Left colon (tissue), 2 donors: ENCODE results near the gene CDC20. TPM values are rescaled to one million over a fixed set of nuclear protein-coding genes. Genes with fewer than 3 reads are reported as not detected.
"Not testable (repeated sequence)": the region's sequence is repeated elsewhere in the genome, so short reads cannot be mapped to it uniquely, and the experiment has no call there.

Experiments
- ATAC-seq: fragments of 200-7000 bp; cut with Tn5 transposase; one replicate; pipeline ENCODE4 v1.9.1; 2020; ENCODE audit warnings: mild to moderate bottlenecking, moderate library complexity
- DNase-seq, 2 donors: peaks; one replicate each; pipeline ENCODE4 v3.0.0-alpha.2; 2020
- intact Hi-C, 2 donors: fragments of 100-400 bp; cut with DNase I in 1 of 2; cut with micrococcal nuclease in 1 of 2; formaldehyde crosslinking; loops; one replicate each; pipeline versions ENCODE4 v1.11.2 to v1.14.0; 2022; cut with DNase I, micrococcal nuclease
- total RNA-seq, 2 donors: library from RNA; stranded (reverse); fragmentation: NEBNext Ultra II Directional; extraction: Animal tissue kit (Norgen Biotek cat#: 25700); gene quantifications; one replicate each; pipeline ENCODE4 v1.2.1, GENCODE V29; 2021
- donor health status: DM: no; HTN: no; CAD: no.
- donor health status: DM: yes; HTN: yes; CAD: no.

The CDC20 gene
- total RNA-seq, 2 donors from 2014 or later: 10.5 to 24.3 TPM

GRCh38 chr1:43370564-43370963 lies 11.8 kb downstream of the CDC20 start:
- DNase-seq (no peak), ATAC-seq (no peak)
- intact Hi-C loops: no loop called here

- ATAC-seq (no peak), DNase-seq (no peak)
- intact Hi-C loops: no loop called here
Measured at GRCh38 chr1:43372172-43372571, 13.4 kb downstream of the CDC20 start.

- DNase-seq (no peak), ATAC-seq (peak; percentile 34)
- intact Hi-C loops: no loop called here
Measured at GRCh38 chr1:43373066-43373940, 14.5 kb downstream of the CDC20 start.

- intact Hi-C loops: no loop called here
- ATAC-seq: peak; percentile 28
- no peak for DNase-seq
Measured at GRCh38 chr1:43376723-43377235, 18.0 kb downstream of the CDC20 start.

GRCh38 chr1:43377831-43378230 lies 19.1 kb downstream of the CDC20 start:
- DNase-seq (no peak), ATAC-seq (peak; percentile 55)
- intact Hi-C loops: no loop called here

GRCh38 chr1:43379476-43379875 lies 20.7 kb downstream of the CDC20 start:
- no peak for DNase-seq
- ATAC-seq: no peak
- intact Hi-C loops: no loop called here

GRCh38 chr1:43381612-43382011 lies 22.8 kb downstream of the CDC20 start:
- intact Hi-C loops: no loop called here
- DNase-seq (no peak), ATAC-seq (no peak)

- no peak for DNase-seq
- peak; percentile 57 for ATAC-seq
- intact Hi-C loops: no loop called here
Measured at GRCh38 chr1:43382027-43382779, 23.4 kb downstream of the CDC20 start.

GRCh38 chr1:43383449-43383848 lies 24.7 kb downstream of the CDC20 start:
- DNase-seq: no peak
- intact Hi-C loops: no loop called here
- peak; percentile 57 for ATAC-seq

- intact Hi-C loops: no loop called here
- no peak for ATAC-seq
- no peak for DNase-seq
Measured at GRCh38 chr1:43386676-43387075, 27.9 kb downstream of the CDC20 start.

- no peak for ATAC-seq
- intact Hi-C loops: no loop called here
- no peak for DNase-seq
Measured at GRCh38 chr1:43387976-43388599, 29.3 kb downstream of the CDC20 start.

- intact Hi-C loops: no loop called here
- ATAC-seq (no peak), DNase-seq (no peak)
Measured at GRCh38 chr1:43388613-43389012, 29.8 kb downstream of the CDC20 start.

GRCh38 chr1:43389326-43390313 lies 30.8 kb downstream of the CDC20 start, which contains the start of the genes MED8 and SZT2:
Gene MED8, minus strand, starts transcription at chr1:43389800. Its CDS starts 36 bp downstream, at chr1:43389764.
Gene SZT2, plus strand, starts transcription at chr1:43389899. Its CDS starts 70 bp downstream, at chr1:43389969.
- intact Hi-C loops: no loop called here
- DNase-seq (peak; percentile 96 to 97), ATAC-seq (peak; percentile 98)

GRCh38 chr1:43392702-43393101 lies 33.9 kb downstream of the CDC20 start:
- no peak for ATAC-seq
- intact Hi-C loops: no loop called here
- DNase-seq: no peak

- intact Hi-C loops: no loop called here
- ATAC-seq (no peak), DNase-seq (no peak)
Measured at GRCh38 chr1:43395523-43395922, 36.7 kb downstream of the CDC20 start.

GRCh38 chr1:43396059-43396458 lies 37.3 kb downstream of the CDC20 start:
- DNase-seq (no peak), ATAC-seq (peak; percentile 49)
- intact Hi-C loops: no loop called here

- intact Hi-C loops: no loop called here
Measured at GRCh38 chr1:43398227-43398626, 39.4 kb downstream of the CDC20 start.

GRCh38 chr1:43400441-43400840 lies 41.7 kb downstream of the CDC20 start:
- intact Hi-C loops, DNase-seq, ATAC-seq: not testable (repeated sequence)

More at GRCh38 chr1:43398227-43398626, 39.4 kb downstream of the CDC20 start:
- ATAC-seq (no peak), DNase-seq (no peak)
